ENCODE data around the gene MAFF.

Gene MAFF

GRCh38 chr22:38199826-38200559, 1.8 kb upstream of the MAFF start:
- H3K4me2 ChIP-seq (ENCODE audit: low read length): no peak overlapping the region
- no peaks in the 10 kb centered on the region for H3K79me2 ChIP-seq (ENCODE audit: control insufficient read depth, low read length)

GRCh38 chr22:38201371-38201710, 453 bp upstream of the MAFF start:
- H3K27ac ChIP-seq (ENCODE audit: low read depth, low read length): no peak overlapping the region

More at GRCh38 chr22:38199826-38200559, 1.8 kb upstream of the MAFF start:
- no peak for TF ChIP-seq CTCF (IDR thresholded peaks at IDR 0.05; ENCODE audit: low read depth, low read length, poor library complexity, severe bottlenecking)
- no peak for TF ChIP-seq EZH2phosphoT487 (IDR thresholded peaks at IDR 0.05; ENCODE audit: borderline replicate concordance, low read length)
- Histone ChIP-seq H4K20me1 (ENCODE audit: control insufficient read depth, insufficient read depth, low read depth, low read length) (peaks cover 3% of the 10 kb centered on the region; the same call in 1 of the 2 replicates), H3K4me3 (ENCODE audit: low read length) (no peak overlapping the region), H3K27me3 (ENCODE audit: control insufficient read depth, low read length) (peaks cover 4% of the 10 kb centered on the region; the same call in 1 of the 2 replicates), H3K27ac (ENCODE audit: low read depth, low read length) (no peak overlapping the region), H3K9me3 (ENCODE audit: control insufficient read depth, insufficient read depth, low read length) (no peaks in the 10 kb centered on the region), H3K4me1 (ENCODE audit: control insufficient read depth, low read length) (peaks cover 32% of the 10 kb centered on the region), H3F3A (ENCODE audit: control insufficient read depth, insufficient read depth) (peaks cover 4% of the 10 kb centered on the region; the same call in 1 of the 2 replicates), H3K36me3 (ENCODE audit: control insufficient read depth, low read length) (no peaks in the 10 kb centered on the region), H3K9me2 (replicated peaks; ENCODE audit: control insufficient read depth, low read length) (no peaks in the 10 kb centered on the region)

GRCh38 chr22:38202437-38203089, 769 bp downstream of the MAFF start:
- Histone ChIP-seq H3K4me3 (ENCODE audit: low read length) (peak overlapping the region; percentile 77), H3K9me2 (replicated peaks; ENCODE audit: control insufficient read depth, low read length) (no peaks in the 10 kb centered on the region), H3K4me1 (ENCODE audit: control insufficient read depth, low read length) (peaks cover 35% of the 10 kb centered on the region), H3K79me2 (ENCODE audit: control insufficient read depth, low read length) (no peaks in the 10 kb centered on the region), H3K27ac (ENCODE audit: low read depth, low read length) (no peak overlapping the region), H3K9me3 (ENCODE audit: control insufficient read depth, insufficient read depth, low read length) (no peaks in the 10 kb centered on the region), H3K36me3 (ENCODE audit: control insufficient read depth, low read length) (no peaks in the 10 kb centered on the region), H3F3A (ENCODE audit: control insufficient read depth, insufficient read depth) (peaks cover 4% of the 10 kb centered on the region; the same call in 1 of the 2 replicates), H4K20me1 (ENCODE audit: control insufficient read depth, insufficient read depth, low read depth, low read length) (peaks cover 9% of the 10 kb centered on the region; the same call in 1 of the 2 replicates), H3K4me2 (ENCODE audit: low read length) (peak overlapping the region; percentile 91), H3K27me3 (ENCODE audit: control insufficient read depth, low read length) (peaks cover 4% of the 10 kb centered on the region; the same call in 1 of the 2 replicates)
- TF ChIP-seq CTCF (IDR thresholded peaks at IDR 0.05; ENCODE audit: low read depth, low read length, poor library complexity, severe bottlenecking): peak; percentile 34
- TF ChIP-seq EZH2phosphoT487 (IDR thresholded peaks at IDR 0.05; ENCODE audit: borderline replicate concordance, low read length): no peak

More at GRCh38 chr22:38201371-38201710, 453 bp upstream of the MAFF start:
- no peaks in the 10 kb centered on the region for H3K79me2 ChIP-seq (ENCODE audit: control insufficient read depth, low read length)
- H4K20me1 ChIP-seq (ENCODE audit: control insufficient read depth, insufficient read depth, low read depth, low read length): peaks cover 9% of the 10 kb centered on the region; the same call in 1 of the 2 replicates
- no peaks in the 10 kb centered on the region for H3K36me3 ChIP-seq (ENCODE audit: control insufficient read depth, low read length)
- H3K4me3 ChIP-seq (ENCODE audit: low read length): peak overlapping the region; percentile 77
- H3K9me3 ChIP-seq (ENCODE audit: control insufficient read depth, insufficient read depth, low read length): no peaks in the 10 kb centered on the region
- TF ChIP-seq EZH2phosphoT487 (IDR thresholded peaks at IDR 0.05; ENCODE audit: borderline replicate concordance, low read length) (no peak), CTCF (IDR thresholded peaks at IDR 0.05; ENCODE audit: low read depth, low read length, poor library complexity, severe bottlenecking) (no peak)
- H3K4me2 ChIP-seq (ENCODE audit: low read length): peak overlapping the region; percentile 91
- peaks cover 35% of the 10 kb centered on the region for H3K4me1 ChIP-seq (ENCODE audit: control insufficient read depth, low read length)
- no peaks in the 10 kb centered on the region for H3K9me2 ChIP-seq (replicated peaks; ENCODE audit: control insufficient read depth, low read length)
- peaks cover 4% of the 10 kb centered on the region; the same call in 1 of the 2 replicates for H3K27me3 ChIP-seq (ENCODE audit: control insufficient read depth, low read length)
- H3F3A ChIP-seq (ENCODE audit: control insufficient read depth, insufficient read depth): peaks cover 4% of the 10 kb centered on the region; the same call in 1 of the 2 replicates

All from DOHH2 (cell line).